Lower leg skin (tissue), 4 donors: ENCODE results near the gene RUSF1. TPM values are rescaled to one million over a fixed set of nuclear protein-coding genes. Genes with fewer than 3 reads are reported as not detected.

ENCODE experiments used
- DNase-seq, 2 donors: peaks; one replicate each; pipeline ENCODE4 v3.0.0-alpha.2; 2019; ENCODE audit warnings: low spot score in 2 of 2
- H3K4me3 ChIP-seq: fragments of 200-600 bp; sonication (generic); 2 replicates; pipeline ENCODE4 v1.5.1; 2017; ENCODE audit warnings: mild to moderate bottlenecking, low read depth; ENCODE audit not compliant: poor library complexity, severe bottlenecking
- CTCF ChIP-seq, 3 donors: fragments of 450-650 bp; IDR thresholded peaks; one replicate each; pipeline ENCODE4 v1.5.1; 2016; ENCODE audit warnings: antibody characterized with exemption in 3 of 3, mild to moderate bottlenecking in 3 of 3, moderate library complexity in 2 of 3
- POLR2A ChIP-seq, 2 donors: fragments of 450-650 bp; IDR thresholded peaks; one replicate each; pipeline ENCODE4 v1.6.1; 2016 to 2017; ENCODE audit warnings: antibody characterized with exemption in 2 of 2, mild to moderate bottlenecking in 1 of 2, moderate library complexity in 1 of 2
- WGBS, 2 donors: methylation state at CpG; one replicate each; pipeline ENCODE4 v1.1.5; 2018; 5-methylcytosine and 5-hydroxymethylcytosine counted together
- intact Hi-C: fragments of 100-400 bp; cut with DNase I; formaldehyde crosslinking; loops from one replicate; pipeline ENCODE4 v1.15.0; 2023; ENCODE audit warnings: low total_unique reads
- total RNA-seq, 4 donors: library from RNA; depleted of rRNA; stranded (reverse); fragments of >200 nt; gene quantifications; one replicate each; pipeline ENCODE4 v1.1.0, GENCODE V29; 2016

Gene RUSF1
- total RNA-seq, 4 donors from 2014 or later = 50.5 to 56.4 (median 52.7) TPM

- 0 to 1% methylated on average over 34 to 63 of the region's 91 CpGs for WGBS, 2 donors
- intact Hi-C loops = no loop called here
- DNase-seq = peak; percentile 97 to 99
- TF ChIP-seq CTCF (IDR thresholded peaks at IDR 0.05) (peak in 1 of 3 donors; percentile 6), POLR2A (IDR thresholded peaks at IDR 0.05) (peak in 1 of 2 donors; percentile 44)
- peak within 1 kb of the TSS; percentile 77 for H3K4me3 ChIP-seq
Measured at GRCh38 chr16:31458844-31459686, 49.1 kb downstream of the RUSF1 start, which contains the start of gene ARMC5. TSS of gene ARMC5 (plus strand) at chr16:31459501. CDS start at chr16:31459525, 24 bp downstream.

GRCh38 chr16:31458073-31458843 lies 49.9 kb downstream of the RUSF1 start:
- TF ChIP-seq POLR2A (IDR thresholded peaks at IDR 0.05) (no peak), CTCF (IDR thresholded peaks at IDR 0.05) (no peak)
- intact Hi-C loops = no loop called here
- peak overlapping the region; percentile 77 for H3K4me3 ChIP-seq
- WGBS, 2 donors = 0 to 2% methylated on average over 27 to 35 of the region's 42 CpGs
- DNase-seq = peak in 1 of 2 donors; percentile 92

GRCh38 chr16:31456988-31457360 lies 51.2 kb downstream of the RUSF1 start:
- intact Hi-C loops = no loop called here
- TF ChIP-seq POLR2A (IDR thresholded peaks at IDR 0.05) (no peak), CTCF (IDR thresholded peaks at IDR 0.05) (no peak)
- H3K4me3 ChIP-seq = no peak overlapping the region
- 71 to 74% methylated on average over 8 of the region's 8 CpGs for WGBS, 2 donors
- DNase-seq = no peak

- TF ChIP-seq CTCF (IDR thresholded peaks at IDR 0.05) (no peak), POLR2A (IDR thresholded peaks at IDR 0.05) (no peak)
- whole genome bisulfite sequencing, 2 donors = 65 to 74% methylated on average over 17 of the region's 17 CpGs
- H3K4me3 ChIP-seq = no peak overlapping the region
- no peak for DNase-seq
- intact Hi-C loops = no loop called here
Measured at GRCh38 chr16:31455601-31456314, 52.4 kb downstream of the RUSF1 start.

GRCh38 chr16:31453255-31454204 lies 54.7 kb downstream of the RUSF1 start:
- WGBS, 2 donors = 23 to 29% methylated on average over 20 of the region's 20 CpGs
- peak; percentile 80 to 88 for DNase-seq
- no peak for TF ChIP-seq CTCF (IDR thresholded peaks at IDR 0.05)
- no peak for TF ChIP-seq POLR2A (IDR thresholded peaks at IDR 0.05)
- intact Hi-C loops = no loop called here
- no peak overlapping the region for H3K4me3 ChIP-seq
